Measurements from ENCODE around the gene THY1. TPM values are rescaled to one million over a fixed set of nuclear protein-coding genes. Genes with fewer than 3 reads are reported as not detected.
"Not testable (repeated sequence)": the region's sequence is repeated elsewhere in the genome, so short reads cannot be mapped to it uniquely, and the experiment has no call there.

The THY1 gene
- total RNA-seq, 1 donor from 2014 or later: 19.0 TPM

- H3K4me3 Mint-ChIP-seq: no peak overlapping the region
- no peaks in the 10 kb centered on the region for H3K4me1 Mint-ChIP-seq (ENCODE audit: unreplicated experiment)
- no peak for DNase-seq (ENCODE audit: extremely low spot score, unreplicated experiment)
- no peaks in the 10 kb centered on the region for H3K36me3 Mint-ChIP-seq
- TF ChIP-seq CTCF (conservative IDR thresholded peaks at IDR 0.05): no peak
- H3K9me3 Mint-ChIP-seq: peaks cover 4% of the 10 kb centered on the region
- H3K27me3 Mint-ChIP-seq: no peaks in the 10 kb centered on the region
- H3K27ac Mint-ChIP-seq: no peak overlapping the region
These were observed 12.5 kb downstream of the THY1 start for GRCh38 chr11:119410501-119410900.

GRCh38 chr11:119409731-119410130, 13.2 kb downstream of the THY1 start:
- H3K9me3 Mint-ChIP-seq: peaks cover 4% of the 10 kb centered on the region
- no peaks in the 10 kb centered on the region for H3K4me1 Mint-ChIP-seq (ENCODE audit: unreplicated experiment)
- TF ChIP-seq CTCF (conservative IDR thresholded peaks at IDR 0.05): no peak
- no peaks in the 10 kb centered on the region for H3K27me3 Mint-ChIP-seq
- no peak for DNase-seq (ENCODE audit: extremely low spot score, unreplicated experiment)
- no peaks in the 10 kb centered on the region for H3K36me3 Mint-ChIP-seq
- H3K4me3 Mint-ChIP-seq: no peak overlapping the region
- no peak overlapping the region for H3K27ac Mint-ChIP-seq

GRCh38 chr11:119406005-119406404, 17.0 kb downstream of the THY1 start:
- Mint-ChIP-seq H3K36me3 (no peaks in the 10 kb centered on the region), H3K27me3 (no peaks in the 10 kb centered on the region), H3K4me1 (ENCODE audit: unreplicated experiment) (no peaks in the 10 kb centered on the region), H3K9me3 (no peaks in the 10 kb centered on the region), H3K27ac (no peak overlapping the region), H3K4me3 (no peak overlapping the region)
- no peak for TF ChIP-seq CTCF (conservative IDR thresholded peaks at IDR 0.05)
- no peak for DNase-seq (ENCODE audit: extremely low spot score, unreplicated experiment)

- H3K4me1 Mint-ChIP-seq (ENCODE audit: unreplicated experiment); H3K4me3 Mint-ChIP-seq; H3K27me3 Mint-ChIP-seq; H3K9me3 Mint-ChIP-seq; H3K27ac Mint-ChIP-seq; H3K36me3 Mint-ChIP-seq: not testable (repeated sequence)
- DNase-seq (ENCODE audit: extremely low spot score, unreplicated experiment): peak; percentile 34
These were observed 17.5 kb downstream of the THY1 start for GRCh38 chr11:119405448-119405847.

GRCh38 chr11:119404872-119405271, 18.1 kb downstream of the THY1 start:
- Mint-ChIP-seq H3K4me3 (no peak overlapping the region), H3K27me3 (no peaks in the 10 kb centered on the region), H3K4me1 (ENCODE audit: unreplicated experiment) (no peaks in the 10 kb centered on the region), H3K27ac (no peak overlapping the region), H3K9me3 (no peaks in the 10 kb centered on the region), H3K36me3 (no peaks in the 10 kb centered on the region)
- no peak for TF ChIP-seq CTCF (conservative IDR thresholded peaks at IDR 0.05)
- no peak for DNase-seq (ENCODE audit: extremely low spot score, unreplicated experiment)

GRCh38 chr11:119403021-119403420, 20.0 kb downstream of the THY1 start:
- Mint-ChIP-seq H3K9me3 (peaks cover 9% of the 10 kb centered on the region), H3K4me3 (no peak overlapping the region), H3K36me3 (no peaks in the 10 kb centered on the region), H3K27ac (no peak overlapping the region), H3K4me1 (ENCODE audit: unreplicated experiment) (no peaks in the 10 kb centered on the region), H3K27me3 (no peaks in the 10 kb centered on the region)
- TF ChIP-seq CTCF (conservative IDR thresholded peaks at IDR 0.05): no peak
- no peak for DNase-seq (ENCODE audit: extremely low spot score, unreplicated experiment)
